Left hindlimb (tissue), 1 donor: ENCODE data around the gene CERKL.
"Not testable (repeated sequence)": the region's sequence is repeated elsewhere in the genome, so short reads cannot be mapped to it uniquely, and the experiment has no call there.

Experiments
- DNase-seq: peaks from one replicate; pipeline ENCODE4 v3.0.0-alpha.2; 2018

CERKL gene

GRCh38 chr2:181656450-181657291 lies at the start of gene CERKL:
TSS of gene CERKL (minus strand) at chr2:181657105. CDS start at chr2:181657006, 99 bp downstream.
- DNase-seq: peak; percentile 39

- DNase-seq: not testable (repeated sequence)
Observed at GRCh38 chr2:181702519-181702918, 45.6 kb upstream of the CERKL start.

- DNase-seq: no peak
Observed at GRCh38 chr2:181698223-181698622, 41.3 kb upstream of the CERKL start.

GRCh38 chr2:181697571-181697970 lies 40.7 kb upstream of the CERKL start:
- DNase-seq: no peak

- no peak for DNase-seq
Observed at GRCh38 chr2:181697126-181697525, 40.2 kb upstream of the CERKL start.

GRCh38 chr2:181694271-181694670 lies 37.4 kb upstream of the CERKL start:
- no peak for DNase-seq

GRCh38 chr2:181690860-181691259 lies 34.0 kb upstream of the CERKL start:
- DNase-seq: no peak

GRCh38 chr2:181686576-181687185 lies 29.8 kb upstream of the CERKL start:
- DNase-seq: no peak

- DNase-seq: no peak
Observed at GRCh38 chr2:181685150-181685688, 28.3 kb upstream of the CERKL start.

- no peak for DNase-seq
Observed at GRCh38 chr2:181684454-181685149, 27.7 kb upstream of the CERKL start.

- no peak for DNase-seq
Observed at GRCh38 chr2:181683518-181684453, 26.9 kb upstream of the CERKL start.

GRCh38 chr2:181682795-181683517 lies 26.1 kb upstream of the CERKL start:
- DNase-seq: no peak

GRCh38 chr2:181682026-181682789 lies 25.3 kb upstream of the CERKL start:
- DNase-seq: no peak

- DNase-seq: no peak
Observed at GRCh38 chr2:181680937-181681811, 24.3 kb upstream of the CERKL start.

GRCh38 chr2:181680055-181680936 lies 23.4 kb upstream of the CERKL start, which contains the start of gene NEUROD1:
TSS of gene NEUROD1 (minus strand) at chr2:181680517. CDS start at chr2:181678860, 1,657 bp downstream.
- DNase-seq: no peak

GRCh38 chr2:181679544-181679979 lies 22.7 kb upstream of the CERKL start:
- DNase-seq: no peak

- no peak for DNase-seq
Observed at GRCh38 chr2:181678861-181679543, 22.1 kb upstream of the CERKL start.
